VCaP (cell line): ENCODE results near the gene PPDPF.
A peak's percentile ranks its signal among the peaks of the same experiment; 100 is the strongest.

Experiments used
- H3K27ac ChIP-seq: fragments of 450-650 bp; 2 replicates; pipeline ENCODE4 v1.5.1; 2017
- CTCF ChIP-seq: fragments of 450-650 bp; conservative IDR thresholded peaks from 2 replicates; pipeline ENCODE4 v1.5.1; 2017; ENCODE audit warnings: mild to moderate bottlenecking, moderate library complexity

PPDPF gene

GRCh38 chr20:63542696-63543095, 22.1 kb downstream of the PPDPF start:
- TF ChIP-seq CTCF = no peak
- peak overlapping the region; percentile 95 for H3K27ac ChIP-seq

- no peak for TF ChIP-seq CTCF
- H3K27ac ChIP-seq = peak overlapping the region; percentile 95
Observed at GRCh38 chr20:63543131-63543530, 22.6 kb downstream of the PPDPF start.

GRCh38 chr20:63543733-63544132, 23.2 kb downstream of the PPDPF start:
- peak overlapping the region; percentile 95 for H3K27ac ChIP-seq
- no peak for TF ChIP-seq CTCF

GRCh38 chr20:63544241-63544957, 23.8 kb downstream of the PPDPF start:
- TF ChIP-seq CTCF = no peak
- H3K27ac ChIP-seq = no peak overlapping the region

GRCh38 chr20:63544958-63545516, 24.5 kb downstream of the PPDPF start:
- no peak for TF ChIP-seq CTCF
- H3K27ac ChIP-seq = no peak overlapping the region

- TF ChIP-seq CTCF = no peak
- no peak overlapping the region for H3K27ac ChIP-seq
Observed at GRCh38 chr20:63545814-63546213, 25.2 kb downstream of the PPDPF start.

GRCh38 chr20:63546256-63546955, 25.8 kb downstream of the PPDPF start:
- TF ChIP-seq CTCF = no peak
- no peak overlapping the region for H3K27ac ChIP-seq
